GM19467 (cell line): Measurements from ENCODE around the gene NIPSNAP2.
"Not testable (repeated sequence)": the region's sequence is repeated elsewhere in the genome, so short reads cannot be mapped to it uniquely, and the experiment has no call there.

Experiments
- ATAC-seq: cut with Tn5 transposase; IDR thresholded peaks from one replicate; pipeline ENCODE4 v1.9.1; 2021; ENCODE audit warnings: mild to moderate bottlenecking, moderate library complexity; ENCODE audit not compliant: unreplicated experiment

Gene NIPSNAP2

GRCh38 chr7:55964261-55965099 is at the start of gene NIPSNAP2:
Gene NIPSNAP2, plus strand, starts transcription at chr7:55964585. Its CDS starts 25 bp downstream, at chr7:55964610.
- ATAC-seq = peak; percentile 78

- no peak for ATAC-seq
Observed at GRCh38 chr7:55917771-55918170, 46.6 kb upstream of the NIPSNAP2 start.

GRCh38 chr7:55928006-55928767 is 36.2 kb upstream of the NIPSNAP2 start:
- no peak for ATAC-seq

GRCh38 chr7:55931421-55932151 is 32.8 kb upstream of the NIPSNAP2 start:
- ATAC-seq = no peak

DNA sequence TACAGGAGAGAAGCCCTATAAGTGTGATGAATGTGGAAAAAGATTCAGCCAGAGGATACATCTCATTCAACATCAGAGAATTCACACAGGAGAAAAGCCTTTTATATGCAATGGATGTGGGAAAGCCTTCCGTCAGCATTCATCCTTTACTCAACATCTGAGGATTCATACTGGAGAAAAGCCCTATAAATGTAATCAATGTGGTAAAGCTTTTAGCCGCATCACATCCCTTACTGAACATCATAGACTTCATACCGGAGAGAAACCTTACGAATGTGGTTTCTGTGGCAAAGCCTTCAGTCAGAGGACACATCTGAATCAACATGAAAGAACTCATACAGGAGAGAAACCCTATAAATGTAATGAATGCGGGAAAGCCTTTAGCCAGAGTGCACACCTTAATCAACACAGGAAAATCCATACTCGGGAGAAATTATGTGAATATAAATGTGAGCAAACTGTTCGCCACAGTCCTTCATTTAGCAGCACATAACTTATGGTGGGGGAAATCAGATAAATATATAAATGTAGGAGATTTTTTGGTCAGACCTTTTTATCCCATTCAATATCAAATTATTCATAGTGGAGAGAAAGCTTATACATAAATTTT is 24.8 kb upstream of the NIPSNAP2 start:
- no peak for ATAC-seq

DNA sequence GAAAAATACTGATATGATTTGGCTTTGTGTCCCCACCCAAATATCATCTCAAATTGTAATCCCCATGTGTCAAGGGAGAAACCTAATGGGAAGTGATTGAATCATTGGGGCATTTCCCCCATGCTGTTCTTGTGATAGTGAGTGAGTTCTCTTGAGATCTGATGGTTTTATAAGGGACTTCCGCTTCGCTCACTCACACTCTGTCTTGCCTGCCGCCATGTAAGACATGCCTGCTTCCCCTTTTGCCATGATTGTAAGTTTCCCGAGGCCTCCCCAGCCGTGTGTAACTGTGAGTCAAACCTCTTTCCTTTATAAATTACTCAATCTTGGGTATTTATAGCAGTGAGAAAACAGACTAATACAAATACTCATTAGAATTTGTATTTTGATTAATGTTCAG is 17.8 kb upstream of the NIPSNAP2 start:
- no peak for ATAC-seq

DNA sequence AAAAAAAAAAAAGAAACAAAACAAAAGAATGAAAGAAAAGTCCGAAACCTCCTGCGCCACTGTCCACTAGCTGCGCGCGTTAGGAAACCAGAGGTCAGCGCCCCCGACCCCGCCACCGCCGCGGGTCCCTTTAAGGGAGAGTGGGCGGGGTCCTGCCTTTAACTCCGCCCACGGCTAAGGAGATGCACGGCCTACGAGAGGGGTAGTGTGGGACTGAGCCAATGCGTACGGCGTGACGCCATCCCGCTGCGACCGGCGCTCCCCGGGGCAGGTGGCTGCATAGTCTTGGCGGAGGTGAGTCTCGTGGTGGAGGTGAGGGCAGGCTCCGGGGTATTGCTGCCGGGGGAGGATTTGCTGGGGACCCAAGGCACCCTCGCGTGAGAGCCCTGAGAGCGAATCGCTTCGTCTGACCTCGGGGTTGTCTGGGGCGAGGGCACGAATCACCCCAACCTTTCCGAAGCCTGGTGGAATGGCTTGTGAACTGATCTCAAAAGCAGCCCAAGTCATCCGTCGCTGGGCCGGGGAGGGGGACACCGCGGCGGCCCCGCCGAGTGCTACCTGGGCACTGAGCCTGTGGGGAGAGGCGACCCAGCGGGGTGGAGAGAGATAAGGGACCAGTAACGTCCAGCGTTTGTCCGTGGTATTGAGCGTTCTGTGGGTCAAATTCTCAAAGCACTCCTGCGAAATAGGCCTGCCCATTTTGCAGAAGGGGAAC is 12.6 kb upstream of the NIPSNAP2 start, which contains the start of gene MRPS17:
Gene MRPS17 (plus strand): TSS at position 241 of the 715 bp plus-strand sequence. CDS start 1,319 bp downstream, outside the sequence.
- ATAC-seq = peak; percentile 100

DNA sequence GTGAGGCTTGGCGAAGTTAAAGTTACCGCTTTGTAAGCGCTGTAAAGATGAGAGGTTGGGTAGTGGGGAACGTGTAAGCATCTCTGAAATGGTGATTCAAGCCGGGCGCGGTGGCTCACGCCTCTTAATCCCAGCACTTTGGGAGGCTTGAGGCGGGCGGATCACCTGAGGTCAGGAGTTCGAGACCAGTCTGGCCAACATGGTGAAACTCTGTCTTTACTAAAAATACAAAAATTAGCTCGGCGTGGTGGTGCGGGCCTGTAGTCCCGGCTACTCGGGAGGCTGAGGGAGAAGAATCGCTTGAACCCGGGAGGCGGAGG is 12.1 kb upstream of the NIPSNAP2 start:
- ATAC-seq = not testable (repeated sequence)

- ATAC-seq = no peak
Observed at GRCh38 chr7:55953707-55954475, 10.5 kb upstream of the NIPSNAP2 start.

DNA sequence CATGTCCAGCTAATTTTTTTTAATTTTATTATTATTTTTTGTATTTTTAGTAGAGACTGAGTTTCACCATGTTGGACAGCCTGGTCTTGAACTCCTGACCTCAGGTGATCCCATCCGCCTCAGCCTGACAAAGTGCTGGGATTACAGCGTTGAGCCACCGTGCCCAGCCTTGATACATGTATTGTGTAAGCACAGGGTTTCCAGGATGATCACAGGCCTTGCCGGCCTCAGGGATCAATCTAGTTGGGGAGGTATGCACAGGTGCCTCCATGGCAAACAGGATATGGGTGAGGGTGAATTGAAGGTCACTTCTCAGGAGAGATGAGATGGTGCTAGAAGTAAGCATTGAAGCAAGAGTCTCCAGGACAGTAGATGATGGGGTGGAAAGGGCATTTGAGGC is 7.2 kb upstream of the NIPSNAP2 start:
- ATAC-seq = no peak

DNA sequence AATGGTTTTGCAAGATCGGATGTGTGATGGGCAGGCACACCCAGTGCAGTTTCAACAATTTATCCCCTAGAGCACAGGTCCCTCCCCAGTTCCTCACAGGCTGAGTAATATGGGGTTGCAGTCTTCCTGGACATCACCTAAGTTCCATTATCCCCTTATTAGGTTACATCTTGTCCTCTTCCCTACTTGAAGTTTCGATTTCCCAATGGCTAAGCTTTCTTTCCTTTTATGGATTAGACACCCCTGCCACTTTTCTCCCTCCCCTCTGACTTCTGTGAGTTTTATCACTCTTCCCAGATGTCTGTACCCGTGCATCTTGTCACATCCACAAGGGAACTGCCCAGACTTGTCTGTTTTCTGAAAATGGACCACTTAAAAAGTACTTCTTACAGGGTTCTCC is 2.4 kb upstream of the NIPSNAP2 start:
- no peak for ATAC-seq

DNA sequence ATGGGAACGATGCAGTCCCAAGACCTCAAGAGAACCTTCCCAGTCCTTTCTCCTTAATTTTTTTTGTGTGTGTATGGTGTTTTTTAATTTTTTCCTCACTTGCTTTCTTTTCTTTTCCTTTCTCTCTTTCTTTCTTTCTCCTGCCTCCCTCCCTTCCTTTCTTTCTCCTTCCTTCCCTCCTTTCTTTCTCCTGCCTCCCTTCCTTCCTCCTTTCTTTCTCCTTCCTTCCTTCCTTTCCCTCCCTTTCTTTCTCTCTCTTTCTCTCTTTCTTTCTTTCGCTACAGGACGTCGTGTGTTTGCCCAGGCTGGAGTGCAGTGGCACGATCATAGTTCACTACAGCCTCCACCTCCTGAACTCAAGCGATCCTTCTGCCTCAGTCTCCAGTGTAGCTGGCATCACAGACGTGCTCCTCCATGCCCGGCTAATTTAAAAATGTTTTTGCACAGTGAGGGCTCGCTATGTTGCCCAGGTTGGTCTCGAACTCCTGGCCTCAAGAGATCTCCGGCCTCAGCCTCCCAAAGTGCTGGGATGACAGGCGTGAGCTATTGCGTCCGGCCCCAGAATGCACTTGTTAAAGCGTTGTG is 709 bp upstream of the NIPSNAP2 start:
- ATAC-seq = no peak

GRCh38 chr7:55965100-55965470 is 700 bp downstream of the NIPSNAP2 start:
- no peak for ATAC-seq

DNA sequence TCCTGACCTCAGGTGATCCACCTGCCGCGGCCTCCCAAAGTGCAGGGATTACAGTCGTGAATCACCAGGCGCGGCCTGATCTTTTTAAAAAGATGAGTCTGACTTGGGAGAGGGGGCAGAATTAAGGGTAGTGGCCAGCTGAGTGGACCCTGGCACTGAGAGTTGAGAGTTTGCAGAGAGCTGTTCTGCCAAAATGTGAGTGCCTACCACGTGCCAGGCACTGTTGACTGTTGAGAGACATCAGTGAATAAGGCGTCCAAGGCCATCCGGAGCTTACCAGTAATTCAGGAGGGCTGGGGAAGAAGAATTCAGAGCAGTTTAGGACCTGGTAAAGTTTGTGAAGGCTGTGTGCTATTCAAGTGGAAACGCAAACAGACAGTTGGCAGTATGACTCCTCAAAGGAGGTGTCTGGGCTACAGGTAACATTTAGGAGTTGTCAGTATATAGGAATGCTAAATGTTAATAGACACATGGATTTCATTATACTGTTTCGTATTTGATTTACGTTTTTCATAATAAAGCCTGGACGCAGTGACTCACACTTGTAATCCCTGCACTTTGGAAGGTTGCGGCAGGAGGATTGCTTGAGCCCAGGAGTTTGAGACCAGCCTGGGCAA is 1.5 kb downstream of the NIPSNAP2 start:
- ATAC-seq = no peak

DNA sequence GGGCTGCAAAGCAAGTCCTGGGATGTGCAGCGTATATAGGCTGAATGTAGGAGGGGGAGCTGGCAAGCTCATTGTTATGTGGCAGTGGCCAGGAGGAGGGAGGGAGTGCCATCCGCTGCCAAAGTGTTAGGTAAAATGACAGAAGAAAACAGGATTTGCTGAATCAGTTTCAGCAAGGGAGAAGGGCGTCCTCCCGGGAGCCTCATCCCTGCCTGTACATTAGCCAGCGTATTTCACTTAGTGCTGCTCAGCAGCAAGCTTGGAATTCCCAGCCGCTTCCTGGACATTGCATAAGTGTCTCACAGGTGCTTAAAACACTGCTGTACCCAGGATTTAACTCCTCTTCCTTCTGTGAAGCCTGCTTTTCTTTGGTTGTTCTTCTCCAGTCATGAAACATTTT is 2.5 kb downstream of the NIPSNAP2 start:
- ATAC-seq = no peak

DNA sequence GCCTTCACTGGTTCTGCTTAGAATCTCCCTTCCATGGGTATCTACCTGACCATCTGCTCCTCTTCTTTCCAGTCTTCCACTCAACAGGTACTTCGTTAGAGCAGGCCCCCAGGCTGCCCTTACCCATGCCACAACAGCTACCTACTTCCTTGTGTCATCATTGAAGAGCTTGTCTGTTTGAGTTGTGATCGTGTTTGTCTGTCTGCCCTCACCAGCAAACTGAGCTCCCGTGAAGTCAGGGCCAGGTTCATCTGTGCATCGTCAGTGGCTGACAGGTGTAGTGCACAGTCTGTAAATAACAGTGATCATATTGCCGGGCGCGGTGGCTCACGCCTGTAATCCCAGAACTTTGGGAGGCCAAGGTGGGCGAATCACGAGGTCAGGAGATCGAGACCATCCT is 5.0 kb downstream of the NIPSNAP2 start:
- no peak for ATAC-seq

- no peak for ATAC-seq
Observed at GRCh38 chr7:55970561-55970960, 6.2 kb downstream of the NIPSNAP2 start.

DNA sequence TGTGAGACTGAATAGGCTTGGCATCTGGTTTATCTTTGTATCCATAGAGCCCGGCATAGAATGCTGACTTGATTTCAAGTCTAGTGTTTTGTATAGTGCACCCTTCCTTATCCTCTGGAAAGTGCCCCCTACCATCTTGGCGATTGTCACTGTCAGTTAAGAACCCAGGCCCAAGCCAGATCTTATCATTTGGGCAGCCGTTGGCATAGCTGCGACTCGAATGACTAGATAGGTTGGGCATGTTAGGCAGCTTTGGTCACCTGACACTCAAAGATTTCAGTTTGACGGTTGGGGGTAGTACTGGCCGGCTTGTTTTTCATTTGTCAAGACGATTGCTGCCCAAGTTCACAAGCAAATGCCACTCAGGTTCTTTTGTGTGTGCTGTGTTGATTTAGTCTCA is 6.6 kb downstream of the NIPSNAP2 start:
- ATAC-seq = no peak

GRCh38 chr7:55973747-55974250 is 9.4 kb downstream of the NIPSNAP2 start:
- no peak for ATAC-seq
